ENCODE results near the gene HEATR5B.

GRCh38 chr2:37100054-37100453, 15.9 kb upstream of the HEATR5B start:
- TF ChIP-seq CTCF (optimal IDR thresholded peaks at IDR 0.05 in 1 of 3, IDR thresholded peaks at IDR 0.05 in 1 of 3, conservative IDR thresholded peaks at IDR 0.05 in 1 of 3; ENCODE audit: extremely low read depth in 1 of 3, insufficient read depth in 2 of 3, low read length in 3 of 3) = no peak
- no peak for TF ChIP-seq EZH2 (IDR thresholded peaks at IDR 0.05; ENCODE audit: low read length)
